IMR-90 (cell line): ENCODE data around the gene OR10A2. TPM values are rescaled to one million over a fixed set of nuclear protein-coding genes. Genes with fewer than 3 reads are reported as not detected.

Experiments used
- ATAC-seq: fragments of 200-7000 bp; cut with Tn5 transposase; 2 replicates; pipeline ENCODE4 v1.9.1; 2020; ENCODE audit warnings: low read depth, mild to moderate bottlenecking, moderate library complexity
- BruUV-seq: library from RNA; stranded (reverse); fragments of 400-500 nt; replicated peaks from 2 replicates; lab custom pipeline; 2021; lab: Mats Ljungman, UMichigan
- CTCF ChIA-PET: fragments of 300-600 bp; formaldehyde crosslinking; extraction: SDS; loops from one replicate; lab custom pipeline; 2021; ENCODE audit warnings: antibody characterized with exemption; lab: Yijun Ruan, JAX
- POLR2A ChIA-PET: fragments of 300-600 bp; sonication (Branson Sonifier 250); formaldehyde crosslinking; loops from one replicate; lab custom pipeline; 2022; ENCODE audit warnings: antibody characterized with exemption; ENCODE audit not compliant: unreplicated experiment; lab: Charles Lee
- DNase-seq: peaks from one replicate; pipeline ENCODE4 v3.0.0; 2013
- H2AFZ ChIP-seq: replicated peaks from 2 replicates; pipeline ENCODE3; 2013; ENCODE audit warnings: low read length, mild to moderate bottlenecking; ENCODE audit not compliant: poor library complexity
- H2AK5ac ChIP-seq: 2 replicates; pipeline ENCODE4 v1.6.1; 2013; ENCODE audit warnings: low read depth, low read length, inconsistent platforms
- H2AK9ac ChIP-seq: replicated peaks from 2 replicates; pipeline ENCODE3; 2013; ENCODE audit warnings: mild to moderate bottlenecking, low read depth, low read length, moderate library complexity; ENCODE audit not compliant: poor library complexity
- H2BK120ac ChIP-seq: 2 replicates; pipeline ENCODE4 v1.6.1; 2013; ENCODE audit warnings: low read depth, low read length, inconsistent platforms
- H2BK15ac ChIP-seq: 3 replicates; pipeline ENCODE4 v1.6.1; 2013; ENCODE audit warnings: low read depth, low read length, inconsistent platforms
- H2BK20ac ChIP-seq: 2 replicates; pipeline ENCODE4 v1.6.1; 2013; ENCODE audit warnings: low read depth, mild to moderate bottlenecking, inconsistent platforms, low read length, moderate library complexity
- H2BK5ac ChIP-seq: 2 replicates; pipeline ENCODE4 v1.6.1; 2013; ENCODE audit warnings: mild to moderate bottlenecking, low read depth, low read length, inconsistent platforms; ENCODE audit not compliant: poor library complexity, severe bottlenecking
- H3K14ac ChIP-seq: replicated peaks from 2 replicates; pipeline ENCODE4 v1.6.1; 2013; ENCODE audit warnings: low read depth, low read length, inconsistent platforms
- H3K18ac ChIP-seq: 2 replicates; pipeline ENCODE4 v1.6.1; 2013; ENCODE audit warnings: low read depth, low read length, control low read depth
- H3K23ac ChIP-seq: 2 replicates; pipeline ENCODE4 v1.6.1; 2013; ENCODE audit warnings: low read depth, low read length, inconsistent platforms
- H3K27ac ChIP-seq: 2 replicates; pipeline ENCODE4 v1.5.1; 2013; ENCODE audit warnings: mild to moderate bottlenecking, control low read depth, low read length; ENCODE audit not compliant: insufficient read depth
- H3K27me3 ChIP-seq: 2 replicates; pipeline ENCODE4 v1.6.1; 2013; ENCODE audit warnings: low read length; ENCODE audit not compliant: control insufficient read depth, insufficient read depth
- H3K36me3 ChIP-seq: 2 replicates; pipeline ENCODE4 v1.6.1; 2013; ENCODE audit warnings: low read length, mixed read lengths; ENCODE audit not compliant: control insufficient read depth, insufficient read depth
- H3K4ac ChIP-seq: 2 replicates; pipeline ENCODE4 v1.6.1; 2013; ENCODE audit warnings: low read depth, low read length, inconsistent platforms
- H3K4me1 ChIP-seq: 2 replicates; pipeline ENCODE4 v1.6.1; 2013; ENCODE audit warnings: low read length, mixed read lengths; ENCODE audit not compliant: control insufficient read depth, insufficient read depth
- H3K4me2 ChIP-seq: 2 replicates; pipeline ENCODE4 v1.6.1; 2013; ENCODE audit warnings: low read depth, mild to moderate bottlenecking, control low read depth, low read length, moderate library complexity
- H3K4me3 ChIP-seq: 2 replicates; pipeline ENCODE4 v1.5.1; 2013; ENCODE audit warnings: low read depth, mild to moderate bottlenecking, control low read depth, low read length, moderate library complexity; ENCODE audit not compliant: insufficient read depth
- H3K56ac ChIP-seq: 2 replicates; pipeline ENCODE4 v1.6.1; 2013; ENCODE audit warnings: low read length, inconsistent platforms; ENCODE audit not compliant: insufficient read depth; ENCODE audit errors: extremely low read depth
- H3K79me1 ChIP-seq, 2 experiments: 2 replicates each; pipeline ENCODE4 v1.6.1; 2013; ENCODE audit warnings: low read length in 2 of 2, inconsistent platforms in 1 of 2, low read depth in 1 of 2
- H3K9ac ChIP-seq: 2 replicates; pipeline ENCODE4 v1.6.1; 2013; ENCODE audit warnings: low read depth, low read length, control low read depth
- H3K9me1 ChIP-seq: 2 replicates; pipeline ENCODE4 v1.6.1; 2013; ENCODE audit warnings: low read length, inconsistent platforms; ENCODE audit not compliant: insufficient read depth
- H3K9me3 ChIP-seq: 2 replicates; pipeline ENCODE4 v1.6.1; 2013; ENCODE audit warnings: low read length; ENCODE audit not compliant: control insufficient read depth, insufficient read depth
- H4K20me1 ChIP-seq: 2 replicates; pipeline ENCODE4 v1.6.1; 2013; ENCODE audit warnings: low read length, inconsistent platforms; ENCODE audit not compliant: insufficient read depth
- H4K5ac ChIP-seq: 2 replicates; pipeline ENCODE4 v1.6.1; 2013; ENCODE audit warnings: mild to moderate bottlenecking, low read depth, low read length, control low read depth
- H4K8ac ChIP-seq, 2 experiments: 2 replicates each; pipeline ENCODE4 v1.6.1; 2013; ENCODE audit warnings: low read depth in 2 of 2, low read length in 2 of 2, control low read depth in 1 of 2, inconsistent platforms in 1 of 2
- H4K91ac ChIP-seq: 2 replicates; pipeline ENCODE4 v1.6.1; 2013; ENCODE audit warnings: low read depth, low read length, inconsistent platforms; ENCODE audit not compliant: insufficient read depth
- BHLHE40 ChIP-seq: fragments of 150-350 bp; IDR thresholded peaks from 2 replicates; pipeline ENCODE4 v1.6.1; 2016; ENCODE audit warnings: mild to moderate bottlenecking, low read depth, low read length
- CEBPB ChIP-seq: IDR thresholded peaks from 2 replicates; pipeline ENCODE4 v1.6.1; 2012; ENCODE audit warnings: low read depth, low read length, improper control_type of control experiment
- CHD1 ChIP-seq: IDR thresholded peaks from 2 replicates; pipeline ENCODE4 v1.6.1; 2012; ENCODE audit warnings: low read depth, low read length, improper control_type of control experiment
- CTCF ChIP-seq: conservative IDR thresholded peaks from 2 replicates; pipeline ENCODE4 v1.5.1; 2012; ENCODE audit warnings: mild to moderate bottlenecking, low read depth, low read length, improper control_type of control experiment
- ELK1 ChIP-seq: fragments of 150-350 bp; IDR thresholded peaks from 2 replicates; pipeline ENCODE4 v1.6.1; 2016; ENCODE audit warnings: low read depth, mild to moderate bottlenecking, low read length, moderate library complexity, borderline replicate concordance
- FOS ChIP-seq: fragments of 150-350 bp; IDR thresholded peaks from 2 replicates; pipeline ENCODE4 v1.6.1; 2016; ENCODE audit warnings: low read depth, low read length
- MAFK ChIP-seq: IDR thresholded peaks from 2 replicates; pipeline ENCODE4 v1.6.1; 2012; ENCODE audit warnings: low read depth, low read length, improper control_type of control experiment
- MAZ ChIP-seq: IDR thresholded peaks from 2 replicates; pipeline ENCODE4 v1.6.1; 2012; ENCODE audit warnings: low read depth, mild to moderate bottlenecking, low read length, improper control_type of control experiment, moderate library complexity, borderline replicate concordance
- MXI1 ChIP-seq: IDR thresholded peaks from 2 replicates; pipeline ENCODE4 v1.6.1; 2012; ENCODE audit warnings: low read depth, mild to moderate bottlenecking, low read length, moderate library complexity, borderline replicate concordance
- NFE2L2 ChIP-seq: fragments of 150-350 bp; IDR thresholded peaks from 2 replicates; pipeline ENCODE4 v1.6.1; 2016; ENCODE audit warnings: low read depth, mild to moderate bottlenecking, low read length
- POLR2A ChIP-seq: IDR thresholded peaks from 2 replicates; pipeline ENCODE4 v1.6.1; 2012; ENCODE audit warnings: mild to moderate bottlenecking, low read depth, low read length
- RAD21 ChIP-seq: IDR thresholded peaks from 2 replicates; pipeline ENCODE4 v1.6.1; 2012; ENCODE audit warnings: low read length, improper control_type of control experiment
- RCOR1 ChIP-seq: IDR thresholded peaks from 2 replicates; pipeline ENCODE4 v1.6.1; 2012; ENCODE audit warnings: mild to moderate bottlenecking, low read length, improper control_type of control experiment; ENCODE audit not compliant: insufficient replicate concordance
- RFX5 ChIP-seq: IDR thresholded peaks from 2 replicates; pipeline ENCODE4 v1.8.0; 2012; ENCODE audit warnings: low read depth, mild to moderate bottlenecking, low read length, moderate library complexity
- SMC3 ChIP-seq: fragments of 150-350 bp; IDR thresholded peaks from 2 replicates; pipeline ENCODE4 v1.6.1; 2016; ENCODE audit warnings: low read depth, mild to moderate bottlenecking, antibody characterized with exemption, low read length, moderate library complexity
- USF2 ChIP-seq: fragments of 150-350 bp; IDR thresholded peaks from 2 replicates; pipeline ENCODE4 v1.6.1; 2017; ENCODE audit warnings: mild to moderate bottlenecking, antibody characterized with exemption, low read length, low read depth
- dilution Hi-C: fragments of 300-500 bp; cut with HindIII; formaldehyde crosslinking; loops from one replicate; pipeline ENCODE4 v1.14.3; 2018; ENCODE audit warnings: low sequenced_read_pairs; ENCODE audit not compliant: unreplicated experiment
- in situ Hi-C: fragments of 300-500 bp; cut with MboI; formaldehyde crosslinking; loops from 3 replicates; pipeline ENCODE4 v1.14.3; 2019; ENCODE audit warnings: low sequenced_read_pairs, inconsistent platforms, mixed read lengths
- intact Hi-C: fragments of 100-400 bp; cut with micrococcal nuclease; formaldehyde crosslinking; loops from 2 replicates; pipeline ENCODE4 v1.10.0; 2022
- polyA plus RNA-seq, 3 experiments: library from polyadenylated mRNA; depleted of rRNA; stranded (reverse); fragments of >200 nt; gene quantifications; 2 replicates each; pipeline ENCODE4 v1.2.3, GENCODE V29; 2012; ENCODE audit warnings: low replicate concordance in 1 of 3
- total RNA-seq: library from RNA; depleted of rRNA; stranded (reverse); fragments of >200 nt; gene quantifications from 2 replicates; pipeline ENCODE4 v1.2.3, GENCODE V29; 2012

Gene OR10A2
- total and polyA plus RNA-seq, 2 of the 4 experiments (the other 2 are of a cell fraction), result not detected

DNA sequence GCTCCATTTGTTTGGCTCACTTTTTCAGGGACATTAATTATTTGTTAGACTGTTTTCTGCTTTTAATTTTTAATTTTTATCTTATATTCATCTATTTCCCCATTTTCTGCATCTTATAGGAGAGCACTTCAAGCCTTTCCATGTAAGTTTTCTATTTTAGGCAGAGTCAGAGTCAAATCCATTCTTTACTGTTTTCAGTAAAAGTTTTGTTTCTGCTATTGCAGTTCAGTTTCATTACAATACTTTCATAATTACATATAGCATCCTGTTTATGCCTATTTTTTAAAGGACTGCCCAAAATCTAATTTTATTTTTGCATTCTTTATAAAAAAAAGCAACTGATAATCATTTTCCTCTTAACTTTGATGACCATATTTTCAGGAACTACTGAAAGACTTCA is 21.2 kb upstream of the OR10A2 start:
- Histone ChIP-seq H3K9me1 (no peaks in the 10 kb centered on the region), H4K5ac (no peak overlapping the region), H3K9me3 (no peaks in the 10 kb centered on the region), H3K23ac (no peak overlapping the region), H3K4me3 (no peak overlapping the region), H4K91ac (no peak overlapping the region), H3K27ac (no peak overlapping the region), H3K36me3 (no peaks in the 10 kb centered on the region), H3K4me2 (no peak overlapping the region), H2BK120ac (no peak overlapping the region), H2BK5ac (no peak overlapping the region), H2BK20ac (no peak overlapping the region), H2AFZ (no peak overlapping the region), H3K56ac (no peak overlapping the region), H3K14ac (no peak overlapping the region), H2AK5ac (no peak overlapping the region), H3K27me3 (no peaks in the 10 kb centered on the region), H3K79me1 (no peaks in the 10 kb centered on the region), H2BK15ac (no peak overlapping the region), H3K18ac (no peak overlapping the region), H4K20me1 (no peaks in the 10 kb centered on the region), H3K9ac (no peak overlapping the region), H3K4me1 (no peaks in the 10 kb centered on the region), H2AK9ac (no peak overlapping the region), H3K4ac (no peak overlapping the region), H4K8ac (no peak overlapping the region)
- ATAC-seq (no peak), DNase-seq (no peak)
- dilution Hi-C loops, result no loop called here
- ChIA-PET POLR2A (no interaction called here), CTCF (no interaction called here)
- BruUV-seq, result no TSS peak
- TF ChIP-seq POLR2A (no peak), CTCF (no peak), USF2 (no peak), RFX5 (no peak), MXI1 (no peak), MAZ (no peak), RAD21 (no peak), CEBPB (no peak), ELK1 (no peak), CHD1 (no peak), FOS (no peak), BHLHE40 (no peak), MAFK (no peak), NFE2L2 (no peak), SMC3 (no peak), RCOR1 (no peak)
- intact Hi-C loops, result no loop called here
- in situ Hi-C loops, result no loop called here
